Stimulated activated CD8-positive, alpha-beta memory T cell treated with anti-CD3 and anti-CD28 coated beads, Interleukin-4, amount 100 ng/mL, for 4 hours (primary cell): Measurements from ENCODE around the gene PCDHA2.
"Not testable (repeated sequence)": the region's sequence is repeated elsewhere in the genome, so short reads cannot be mapped to it uniquely, and the experiment has no call there.

Experiments used
- DNase-seq, 2 donors: peaks; one replicate each; pipeline ENCODE4 v3.0.0-alpha.2; 2020; ENCODE audit warnings: low read depth in 2 of 2, low spot score in 1 of 2

PCDHA2 gene

DNA sequence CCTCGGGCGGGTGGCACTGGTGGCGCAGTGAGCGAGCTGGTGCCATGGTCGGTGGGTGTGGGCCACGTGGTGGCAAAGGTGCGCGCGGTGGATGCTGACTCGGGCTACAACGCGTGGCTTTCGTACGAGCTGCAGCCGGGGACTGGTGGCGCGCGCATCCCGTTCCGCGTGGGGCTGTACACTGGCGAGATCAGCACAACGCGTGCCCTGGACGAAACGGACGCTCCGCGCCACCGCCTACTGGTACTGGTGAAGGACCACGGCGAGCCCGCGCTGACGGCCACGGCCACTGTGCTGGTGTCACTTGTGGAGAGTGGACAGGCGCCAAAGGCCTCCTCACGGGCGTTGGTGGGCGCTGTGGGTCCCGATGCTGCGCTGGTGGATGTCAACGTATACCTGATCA lies 14.2 kb downstream of the PCDHA2 start:
- DNase-seq, result no peak

DNA sequence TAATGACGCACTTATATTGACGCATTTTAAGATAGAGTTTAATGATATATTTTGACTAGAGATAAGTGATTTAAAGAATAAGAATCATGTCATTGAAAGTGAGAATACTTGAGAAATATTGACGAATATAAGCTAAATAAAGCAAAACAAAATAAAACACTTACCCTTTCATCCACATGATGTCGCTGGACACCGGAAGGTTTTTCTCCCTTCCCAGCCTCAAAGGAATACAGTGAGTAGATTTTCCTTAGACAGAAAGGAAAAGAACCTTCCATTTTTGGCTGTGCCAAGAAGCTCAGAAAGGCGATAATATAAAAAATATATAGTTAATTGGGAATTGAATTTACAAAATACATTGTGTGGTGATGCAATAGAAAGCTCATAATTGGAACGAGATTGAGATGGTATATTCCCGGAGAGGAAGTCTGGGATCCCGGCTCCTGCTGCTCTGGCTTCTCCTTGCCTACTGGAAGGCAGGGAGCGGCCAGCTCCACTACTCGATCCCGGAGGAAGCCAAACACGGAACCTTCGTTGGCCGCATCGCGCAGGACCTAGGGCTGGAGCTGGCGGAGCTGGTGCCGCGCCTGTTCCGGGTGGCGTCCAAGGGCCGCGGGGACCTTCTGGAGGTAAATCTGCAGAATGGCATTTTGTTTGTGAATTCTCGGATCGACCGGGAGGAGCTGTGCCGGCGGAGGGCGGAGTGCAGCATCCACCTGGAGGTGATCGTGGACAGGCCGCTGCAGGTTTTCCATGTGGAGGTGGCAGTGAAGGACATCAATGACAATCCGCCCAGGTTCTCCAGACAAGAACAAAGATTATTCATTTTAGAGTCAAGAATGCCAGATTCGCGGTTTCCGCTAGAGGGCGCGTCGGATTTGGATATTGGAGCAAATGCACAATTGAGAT lies 27.0 kb downstream of the PCDHA2 start, which contains the start of gene PCDHA5:
Gene PCDHA5, plus strand, starts transcription at position 239 of the 906 bp plus-strand sequence.
- DNase-seq, result no peak

DNA sequence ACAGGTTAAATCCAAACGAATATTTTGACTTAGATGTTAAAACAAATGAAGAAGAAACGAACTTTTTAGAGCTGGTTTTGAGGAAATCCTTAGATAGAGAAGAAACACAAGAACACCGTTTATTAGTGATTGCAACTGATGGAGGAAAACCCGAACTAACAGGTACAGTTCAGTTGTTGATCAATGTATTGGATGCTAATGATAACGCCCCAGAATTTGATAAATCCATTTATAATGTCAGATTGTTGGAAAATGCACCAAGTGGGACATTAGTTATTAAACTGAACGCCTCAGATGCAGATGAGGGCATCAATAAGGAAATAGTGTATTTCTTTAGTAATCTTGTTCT lies 27.6 kb downstream of the PCDHA2 start:
- no peak for DNase-seq

DNA sequence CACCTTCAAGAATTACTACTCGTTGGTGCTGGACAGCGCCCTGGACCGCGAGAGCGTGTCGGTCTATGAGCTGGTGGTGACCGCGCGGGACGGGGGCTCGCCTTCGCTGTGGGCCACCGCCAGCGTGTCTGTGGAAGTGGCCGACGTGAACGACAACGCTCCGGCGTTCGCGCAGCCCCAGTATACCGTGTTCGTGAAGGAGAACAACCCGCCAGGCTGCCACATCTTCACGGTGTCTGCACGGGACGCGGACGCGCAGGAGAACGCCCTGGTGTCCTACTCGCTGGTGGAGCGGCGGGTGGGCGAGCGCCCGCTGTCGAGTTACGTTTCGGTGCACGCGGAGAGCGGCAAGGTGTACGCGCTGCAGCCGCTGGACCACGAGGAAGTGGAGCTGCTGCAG lies 28.3 kb downstream of the PCDHA2 start:
- DNase-seq, result not testable (repeated sequence)

DNA sequence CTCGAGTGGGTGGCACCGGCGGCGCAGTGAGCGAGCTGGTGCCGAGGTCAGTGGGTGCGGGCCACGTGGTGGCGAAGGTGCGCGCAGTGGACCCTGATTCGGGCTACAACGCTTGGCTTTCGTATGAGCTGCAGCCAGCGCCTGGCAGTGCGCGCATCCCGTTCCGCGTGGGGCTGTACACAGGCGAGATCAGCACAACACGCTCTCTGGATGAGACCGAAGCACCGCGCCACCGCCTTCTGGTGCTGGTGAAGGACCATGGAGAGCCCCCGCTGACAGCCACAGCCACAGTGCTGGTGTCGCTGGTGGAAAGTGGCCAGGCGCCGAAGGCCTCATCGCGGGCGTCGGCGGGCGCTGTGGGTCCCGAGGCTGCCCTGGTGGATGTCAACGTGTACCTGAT lies 28.8 kb downstream of the PCDHA2 start:
- DNase-seq, result no peak

DNA sequence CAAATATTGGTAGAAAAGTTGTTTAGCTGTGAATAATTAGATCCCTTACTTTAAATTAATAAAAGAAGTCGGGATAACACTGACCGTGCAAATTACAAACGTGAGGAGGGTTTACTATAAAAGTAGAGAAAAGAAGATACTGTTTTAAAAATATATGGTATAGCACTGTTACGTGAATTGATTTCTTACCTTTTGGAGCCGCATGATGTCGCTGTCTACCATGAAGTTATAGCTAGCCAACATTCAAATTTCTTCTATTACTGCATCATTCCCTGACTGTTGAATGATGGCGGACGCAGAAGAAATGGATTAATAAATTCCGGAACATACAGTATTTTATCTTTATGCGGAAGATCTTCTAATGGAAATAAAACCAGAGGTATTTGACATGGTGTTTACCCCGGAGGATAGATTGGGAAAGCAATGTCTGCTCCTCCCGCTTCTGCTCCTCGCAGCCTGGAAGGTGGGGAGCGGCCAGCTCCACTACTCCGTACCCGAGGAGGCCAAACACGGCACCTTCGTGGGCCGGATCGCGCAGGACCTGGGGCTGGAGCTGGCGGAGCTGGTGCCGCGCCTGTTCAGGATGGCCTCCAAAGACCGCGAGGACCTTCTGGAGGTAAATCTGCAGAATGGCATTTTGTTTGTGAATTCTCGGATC lies 33.2 kb downstream of the PCDHA2 start, which contains the start of gene PCDHA6:
Gene PCDHA6, plus strand, starts transcription at position 257 of the 658 bp plus-strand sequence. Its CDS starts 132 bp downstream, at position 389.
- no peak for DNase-seq

DNA sequence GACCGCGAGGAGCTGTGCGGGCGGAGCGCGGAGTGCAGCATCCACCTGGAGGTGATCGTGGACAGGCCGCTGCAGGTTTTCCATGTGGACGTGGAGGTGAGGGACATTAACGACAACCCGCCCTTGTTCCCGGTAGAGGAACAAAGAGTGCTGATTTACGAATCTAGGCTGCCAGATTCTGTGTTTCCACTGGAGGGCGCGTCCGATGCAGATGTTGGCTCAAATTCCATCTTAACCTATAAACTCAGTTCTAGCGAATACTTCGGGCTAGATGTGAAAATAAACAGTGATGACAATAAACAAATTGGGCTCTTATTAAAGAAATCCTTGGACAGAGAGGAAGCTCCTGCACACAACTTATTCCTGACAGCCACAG lies 33.7 kb downstream of the PCDHA2 start:
- no peak for DNase-seq

DNA sequence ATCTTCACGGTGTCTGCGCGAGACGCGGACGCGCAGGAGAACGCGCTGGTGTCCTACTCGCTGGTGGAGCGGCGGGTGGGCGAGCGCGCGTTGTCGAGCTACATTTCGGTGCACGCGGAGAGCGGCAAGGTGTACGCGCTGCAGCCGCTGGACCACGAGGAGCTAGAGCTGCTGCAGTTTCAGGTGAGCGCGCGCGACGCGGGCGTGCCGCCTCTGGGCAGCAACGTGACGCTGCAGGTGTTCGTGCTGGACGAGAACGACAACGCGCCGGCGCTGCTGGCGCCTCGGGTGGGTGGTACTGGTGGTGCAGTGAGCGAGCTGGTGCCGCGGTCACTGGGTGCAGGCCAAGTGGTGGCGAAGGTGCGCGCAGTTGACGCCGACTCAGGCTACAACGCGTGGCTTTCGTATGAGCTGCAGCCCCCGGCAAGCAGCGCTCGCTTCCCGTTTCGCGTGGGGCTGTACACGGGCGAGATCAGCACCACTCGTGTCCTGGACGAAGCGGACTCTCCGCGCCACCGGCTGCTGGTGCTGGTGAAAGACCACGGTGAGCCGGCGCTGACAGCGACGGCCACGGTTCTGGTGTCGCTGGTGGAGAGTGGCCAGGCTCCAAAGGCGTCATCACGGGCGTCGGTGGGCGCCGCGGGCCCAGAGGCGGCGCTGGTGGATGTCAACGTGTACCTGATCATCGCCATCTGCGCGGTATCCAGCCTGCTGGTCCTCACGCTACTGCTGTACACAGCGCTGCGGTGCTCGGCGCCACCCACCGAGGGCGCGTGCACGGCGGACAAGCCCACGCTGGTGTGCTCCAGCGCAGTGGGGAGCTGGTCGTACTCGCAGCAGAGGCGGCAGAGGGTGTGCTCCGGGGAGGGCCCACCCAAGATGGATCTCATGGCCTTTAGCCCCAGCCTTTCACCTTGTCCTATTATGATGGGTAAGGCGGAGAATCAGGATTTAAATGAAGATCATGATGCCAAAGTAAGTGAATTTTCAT lies 35.2 kb downstream of the PCDHA2 start:
- not testable (repeated sequence) for DNase-seq

DNA sequence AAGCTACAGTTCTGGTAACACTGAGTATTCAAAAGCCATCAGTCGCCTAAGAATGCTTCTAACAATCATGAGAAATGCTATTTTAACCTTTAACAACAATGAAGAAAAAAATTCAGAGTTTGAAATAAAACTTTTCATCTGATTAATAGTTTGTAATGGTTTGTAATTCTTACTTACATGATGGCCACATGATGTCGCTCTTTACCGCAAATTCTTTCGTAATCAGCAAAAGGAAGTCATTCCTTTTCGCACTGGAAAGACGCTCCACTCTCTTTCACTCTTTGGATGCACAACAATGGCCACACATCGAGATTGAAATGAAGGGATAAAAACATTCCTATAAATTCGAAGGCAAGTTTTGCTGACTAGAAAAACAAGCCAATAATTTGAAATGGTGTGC lies 39.3 kb downstream of the PCDHA2 start, which contains the start of gene PCDHA7:
Gene PCDHA7, plus strand, starts transcription at position 277 of the 400 bp plus-strand sequence. Its CDS starts 115 bp downstream, at position 392.
- DNase-seq, result no peak

DNA sequence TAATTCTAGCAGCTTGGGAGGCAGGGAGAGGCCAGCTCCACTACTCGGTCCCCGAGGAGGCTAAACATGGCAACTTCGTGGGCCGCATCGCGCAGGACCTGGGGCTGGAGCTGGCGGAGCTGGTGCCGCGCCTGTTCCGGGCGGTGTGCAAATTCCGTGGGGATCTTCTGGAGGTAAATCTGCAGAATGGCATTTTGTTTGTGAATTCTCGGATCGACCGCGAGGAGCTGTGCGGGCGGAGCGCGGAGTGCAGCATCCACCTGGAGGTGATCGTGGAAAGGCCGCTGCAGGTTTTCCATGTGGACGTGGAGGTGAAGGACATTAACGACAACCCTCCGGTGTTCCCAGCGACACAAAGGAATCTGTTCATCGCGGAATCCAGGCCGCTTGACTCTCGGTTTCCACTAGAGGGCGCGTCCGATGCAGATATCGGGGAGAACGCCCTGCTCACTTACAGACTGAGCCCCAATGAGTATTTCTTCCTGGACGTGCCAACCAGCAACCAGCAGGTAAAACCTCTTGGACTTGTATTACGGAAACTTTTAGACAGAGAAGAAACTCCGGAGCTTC lies 39.9 kb downstream of the PCDHA2 start:
- not testable (repeated sequence) for DNase-seq

DNA sequence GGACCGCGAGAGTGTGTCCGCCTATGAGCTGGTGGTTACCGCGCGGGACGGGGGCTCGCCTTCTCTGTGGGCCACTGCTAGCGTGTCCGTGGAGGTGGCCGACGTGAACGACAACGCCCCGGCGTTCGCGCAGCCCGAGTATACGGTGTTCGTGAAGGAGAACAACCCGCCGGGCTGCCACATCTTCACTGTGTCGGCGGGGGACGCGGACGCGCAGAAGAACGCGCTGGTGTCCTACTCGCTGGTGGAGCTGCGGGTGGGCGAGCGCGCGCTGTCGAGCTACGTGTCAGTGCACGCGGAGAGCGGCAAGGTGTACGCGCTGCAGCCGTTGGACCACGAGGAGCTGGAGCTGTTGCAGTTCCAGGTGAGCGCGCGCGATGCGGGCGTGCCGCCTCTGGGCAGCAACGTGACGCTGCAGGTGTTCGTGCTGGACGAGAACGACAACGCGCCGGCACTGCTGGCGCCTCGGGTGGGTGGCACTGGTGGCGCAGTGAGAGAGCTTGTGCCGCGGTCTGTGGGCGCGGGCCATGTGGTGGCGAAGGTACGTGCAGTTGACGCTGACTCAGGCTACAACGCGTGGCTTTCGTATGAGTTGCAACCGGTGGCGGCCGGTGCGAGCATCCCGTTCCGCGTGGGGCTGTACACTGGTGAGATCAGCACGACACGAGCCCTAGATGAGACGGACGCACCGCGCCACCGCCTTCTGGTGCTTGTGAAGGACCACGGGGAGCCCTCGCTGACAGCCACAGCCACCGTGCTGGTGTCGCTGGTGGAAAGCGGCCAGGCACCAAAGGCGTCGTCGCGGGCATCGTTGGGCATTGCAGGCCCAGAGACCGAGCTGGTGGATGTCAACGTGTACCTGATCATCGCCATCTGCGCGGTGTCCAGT lies 41.2 kb downstream of the PCDHA2 start:
- no peak for DNase-seq

DNA sequence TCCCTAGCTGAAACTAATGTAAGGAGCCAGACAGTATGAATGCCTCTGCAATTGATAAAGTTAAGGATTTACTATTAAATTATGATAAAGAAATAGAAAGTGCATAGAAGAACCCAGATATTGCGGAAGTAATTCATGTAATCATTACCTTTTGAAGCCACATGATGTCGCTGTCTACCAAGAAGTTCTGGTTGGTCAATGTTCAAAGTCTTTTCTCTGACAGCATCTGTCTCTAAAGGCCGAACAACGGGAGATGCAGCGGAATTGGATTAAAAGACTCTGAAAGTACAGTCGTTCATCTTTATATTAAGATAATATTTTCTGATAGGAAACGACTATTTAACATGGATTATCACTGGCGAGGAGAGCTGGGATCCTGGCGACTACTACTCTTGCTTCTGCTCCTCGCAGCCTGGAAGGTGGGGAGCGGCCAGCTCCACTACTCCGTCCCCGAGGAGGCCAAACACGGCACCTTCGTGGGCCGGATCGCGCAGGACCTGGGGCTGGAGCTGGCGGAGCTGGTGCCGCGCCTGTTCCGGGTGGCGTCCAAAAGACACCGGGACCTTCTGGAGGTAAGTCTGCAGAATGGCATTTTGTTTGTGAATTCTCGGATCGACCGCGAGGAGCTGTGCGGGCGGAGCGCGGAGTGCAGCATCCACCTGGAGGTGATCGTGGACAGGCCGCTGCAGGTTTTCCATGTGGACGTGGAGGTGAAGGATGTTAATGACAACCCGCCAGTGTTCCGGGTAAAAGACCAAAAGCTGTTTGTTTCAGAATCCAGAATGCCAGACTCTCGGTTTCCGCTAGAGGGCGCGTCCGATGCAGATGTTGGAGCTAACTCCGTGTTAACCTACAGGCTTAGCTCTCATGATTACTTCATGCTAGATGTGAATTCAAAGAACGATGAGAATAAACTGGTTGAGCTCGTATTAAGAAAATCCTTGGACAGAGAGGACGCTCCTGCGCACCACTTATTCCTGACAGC lies 46.6 kb downstream of the PCDHA2 start, which contains the start of gene PCDHA8:
Gene PCDHA8, plus strand, starts transcription at position 210 of the 985 bp plus-strand sequence. Its CDS starts 135 bp downstream, at position 345.
- DNase-seq, result no peak

DNA sequence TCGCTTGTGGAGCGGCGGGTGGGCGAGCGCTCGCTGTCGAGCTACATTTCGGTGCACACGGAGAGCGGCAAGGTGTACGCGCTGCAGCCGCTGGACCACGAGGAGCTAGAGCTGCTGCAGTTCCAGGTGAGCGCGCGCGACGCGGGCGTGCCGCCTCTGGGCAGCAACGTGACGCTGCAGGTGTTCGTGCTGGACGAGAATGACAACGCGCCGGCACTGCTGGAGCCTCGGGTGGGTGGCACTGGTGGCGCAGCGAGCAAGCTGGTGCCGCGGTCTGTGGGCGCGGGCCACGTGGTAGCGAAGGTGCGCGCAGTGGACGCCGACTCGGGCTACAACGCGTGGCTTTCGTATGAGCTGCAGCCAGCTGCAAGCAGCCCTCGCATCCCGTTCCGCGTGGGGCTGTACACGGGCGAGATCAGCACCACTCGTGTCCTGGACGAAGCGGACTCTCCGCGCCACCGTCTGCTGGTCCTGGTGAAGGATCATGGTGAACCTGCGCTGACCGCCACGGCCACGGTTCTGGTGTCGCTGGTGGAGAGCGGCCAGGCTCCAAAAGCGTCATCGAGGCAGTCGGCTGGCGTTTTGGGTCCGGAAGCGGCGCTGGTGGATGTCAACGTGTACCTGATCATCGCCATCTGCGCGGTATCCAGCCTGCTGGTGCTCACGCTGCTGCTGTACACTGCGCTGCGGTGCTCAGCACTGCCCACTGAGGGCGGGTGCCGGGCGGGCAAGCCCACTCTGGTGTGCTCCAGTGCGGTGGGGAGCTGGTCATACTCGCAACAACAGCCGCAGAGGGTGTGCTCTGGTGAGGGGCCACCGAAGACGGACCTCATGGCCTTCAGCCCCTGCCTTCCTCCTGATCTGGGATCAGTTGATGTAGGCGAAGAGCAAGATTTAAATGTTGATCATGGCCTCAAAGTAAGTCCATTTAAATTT lies 48.4 kb downstream of the PCDHA2 start:
- no peak for DNase-seq
